CD14-positive monocyte (primary cell): ENCODE data around the gene LIM2. TPM values are rescaled to one million over a fixed set of nuclear protein-coding genes. Genes with fewer than 3 reads are reported as not detected.
A peak's percentile ranks its signal among the peaks of the same experiment; 100 is the strongest.

Experiments
- DNase-seq, 3 donors: peaks; one replicate each; pipeline ENCODE4 v3.0.0-alpha.2; 2011 to 2022
- H2AFZ ChIP-seq: 2 replicates; pipeline ENCODE4 v1.6.0; 2012; ENCODE audit warnings: mild to moderate bottlenecking, low read depth, low read length, inconsistent platforms; ENCODE audit not compliant: insufficient read depth, poor library complexity, severe bottlenecking
- H3K27ac ChIP-seq, 2 donors: 1 replicate in 1 of 2; 2 replicates in 1 of 2; pipeline ENCODE4 v1.5.1; 2012 to 2013; ENCODE audit warnings: low read length in 2 of 2, control low read depth in 1 of 2, inconsistent platforms in 1 of 2, low read depth in 1 of 2, mild to moderate bottlenecking in 1 of 2
- H3K27me3 ChIP-seq, 2 donors: one replicate each; pipeline versions ENCODE4 v1.6.0 to v1.6.1; 2011 to 2013; ENCODE audit warnings: low read length in 2 of 2; ENCODE audit not compliant: control insufficient read depth in 2 of 2, insufficient read depth in 2 of 2
- H3K36me3 ChIP-seq, 2 donors: replicated peaks in 1 of 2; 1 replicate in 1 of 2; 2 replicates in 1 of 2; pipeline versions ENCODE4 v1.5.1 to v1.6.1; 2012 to 2013; ENCODE audit warnings: low read length in 2 of 2, control low read depth in 1 of 2, inconsistent platforms in 1 of 2, mild to moderate bottlenecking in 1 of 2; ENCODE audit not compliant: insufficient read depth in 2 of 2, control insufficient read depth in 1 of 2
- H3K4me1 ChIP-seq, 2 donors: 1 replicate in 1 of 2; 2 replicates in 1 of 2; pipeline versions ENCODE4 v1.5.1 to v1.6.1; 2012 to 2013; ENCODE audit warnings: low read length in 2 of 2, control low read depth in 1 of 2, inconsistent platforms in 1 of 2, mild to moderate bottlenecking in 1 of 2, moderate library complexity in 1 of 2; ENCODE audit not compliant: insufficient read depth in 2 of 2, control insufficient read depth in 1 of 2
- H3K4me2 ChIP-seq: replicated peaks from 2 replicates; pipeline ENCODE3; 2012; ENCODE audit warnings: low read length, moderate library complexity, mild to moderate bottlenecking; ENCODE audit not compliant: poor library complexity, severe bottlenecking; ENCODE audit errors: extremely low read depth
- H3K4me3 ChIP-seq, 3 experiments: fragments of 200-600 bp in 1 of 3; sonication (generic) in 1 of 3; replicated peaks in 1 of 3; 1 replicate in 2 of 3; 2 replicates in 1 of 3; pipeline ENCODE4 v1.5.1; 2011 to 2013; ENCODE audit warnings: low read length in 3 of 3, mild to moderate bottlenecking in 3 of 3, control low read depth in 2 of 3, low read depth in 2 of 3, inconsistent platforms in 1 of 3, moderate library complexity in 1 of 3
- H3K79me2 ChIP-seq: 2 replicates; pipeline ENCODE4 v1.6.0; 2012; ENCODE audit warnings: mild to moderate bottlenecking, control low read depth, inconsistent platforms, low read length, moderate library complexity; ENCODE audit not compliant: insufficient read depth
- H3K9ac ChIP-seq: 2 replicates; pipeline ENCODE4 v1.6.0; 2017; ENCODE audit warnings: low read length, mild to moderate bottlenecking; ENCODE audit not compliant: insufficient read depth, poor library complexity, severe bottlenecking
- H3K9me3 ChIP-seq, 2 donors: replicated peaks in 1 of 2; 1 replicate in 1 of 2; 2 replicates in 1 of 2; pipeline versions ENCODE4 v1.5.1 to v1.6.1; 2012 to 2013; ENCODE audit warnings: low read length in 2 of 2, control low read depth in 1 of 2; ENCODE audit not compliant: control insufficient read depth in 1 of 2, insufficient read depth in 1 of 2
- H4K20me1 ChIP-seq: 2 replicates; pipeline ENCODE4 v1.6.0; 2012; ENCODE audit warnings: mild to moderate bottlenecking, low read length, control low read depth, moderate library complexity; ENCODE audit not compliant: insufficient read depth
- H3K27ac Mint-ChIP-seq, 7 donors: one replicate each; pipeline ENCODE4 v1.8.0; 2020; ENCODE audit warnings: mild to moderate bottlenecking in 7 of 7, mixed read lengths in 7 of 7, moderate library complexity in 6 of 7, inconsistent platforms in 2 of 7
- H3K27me3 Mint-ChIP-seq, 3 donors: one replicate each; pipeline ENCODE4 v1.8.0; 2021 to 2022; ENCODE audit warnings: low read depth in 3 of 3, mild to moderate bottlenecking in 3 of 3, mixed read lengths in 3 of 3, moderate library complexity in 3 of 3, inconsistent platforms in 1 of 3
- H3K36me3 Mint-ChIP-seq, 2 donors: one replicate each; pipeline ENCODE4 v1.8.0; 2020; ENCODE audit warnings: mixed read lengths in 2 of 2, inconsistent platforms in 1 of 2, mild to moderate bottlenecking in 1 of 2
- H3K4me1 Mint-ChIP-seq: one replicate; pipeline ENCODE4 v1.8.0; 2020; ENCODE audit warnings: mild to moderate bottlenecking, mixed read lengths
- H3K4me3 Mint-ChIP-seq, 2 donors: one replicate each; pipeline ENCODE4 v1.8.0; 2020; ENCODE audit warnings: mild to moderate bottlenecking in 2 of 2, mixed read lengths in 2 of 2, moderate library complexity in 1 of 2
- H3K9me3 Mint-ChIP-seq, 7 donors: one replicate each; pipeline ENCODE4 v1.8.0; 2020 to 2022; ENCODE audit warnings: mixed read lengths in 7 of 7, mild to moderate bottlenecking in 6 of 7, moderate library complexity in 6 of 7, inconsistent platforms in 2 of 7
- CTCF ChIP-seq: fragments of 200-600 bp; IDR thresholded peaks from one replicate; pipeline ENCODE4 v1.8.0; 2022; ENCODE audit warnings: antibody characterized with exemption, mild to moderate bottlenecking
- WGBS: methylation state at CpG from one replicate; pipeline ENCODE4 v1.1.5; 2013; ENCODE audit warnings: missing lambda C conversion rate; ENCODE audit not compliant: insufficient coverage; 5-methylcytosine and 5-hydroxymethylcytosine counted together
- intact Hi-C, 2 donors: fragments of 100-400 bp; cut with micrococcal nuclease; formaldehyde crosslinking; loops; one replicate each; pipeline versions ENCODE4 v1.15.0 to v1.15.1; 2023
- polyA plus RNA-seq, 3 donors: library from polyadenylated mRNA; depleted of rRNA in 1 of 3; unstranded in 2 of 3; stranded (reverse) in 1 of 3; fragments of 300-500 nt in 2 of 3; fragments of >200 nt in 1 of 3; fragmentation: Illumina TruSeq in 2 of 3; gene quantifications; 1 replicate in 2 of 3; 2 replicates in 1 of 3; pipeline ENCODE4 v1.2.3, GENCODE V29; 2012 to 2021

The LIM2 gene
- polyA plus RNA-seq, 3 donors, result not detected

GRCh38 chr19:51389143-51389542, 1.4 kb upstream of the LIM2 start:
- no peak for DNase-seq
- H3K36me3 ChIP-seq, result no peaks in the 10 kb centered on the region
- Mint-ChIP-seq H3K27ac (peak overlapping the region in 1 of 7 donors; percentile 59), H3K27me3 (peaks cover 0 to 3% (median 1%) of the 10 kb centered on the region in 3 donors), H3K4me3 (no peak overlapping the region), H3K9me3 (no peaks in the 10 kb centered on the region), H3K36me3 (no peaks in the 10 kb centered on the region), H3K4me1 (peaks cover 23% of the 10 kb centered on the region)
- intact Hi-C loops, result no loop called here
- H3K27ac ChIP-seq, result no peak overlapping the region
- no peak overlapping the region for H3K4me3 ChIP-seq
- H3K9ac ChIP-seq, result no peak overlapping the region
- H4K20me1 ChIP-seq, result no peaks in the 10 kb centered on the region
- H3K27me3 ChIP-seq, result no peaks in the 10 kb centered on the region
- H2AFZ ChIP-seq, result no peak overlapping the region
- H3K4me2 ChIP-seq, result no peak overlapping the region
- H3K79me2 ChIP-seq, result no peaks in the 10 kb centered on the region
- no peaks in the 10 kb centered on the region for H3K9me3 ChIP-seq
- peaks cover 16 to 17% of the 10 kb centered on the region in 2 donors for H3K4me1 ChIP-seq
- 95% methylated on average over 11 of the region's 14 CpGs for WGBS
- TF ChIP-seq CTCF, result no peak

GRCh38 chr19:51386882-51387520, 773 bp downstream of the LIM2 start:
- H2AFZ ChIP-seq, result no peak overlapping the region
- no peak overlapping the region for H3K27ac ChIP-seq
- H3K4me1 Mint-ChIP-seq, result peaks cover 14% of the 10 kb centered on the region
- H3K4me1 ChIP-seq, result peaks cover 11 to 12% of the 10 kb centered on the region in 2 donors
- intact Hi-C loops, result no loop called here
- H3K36me3 ChIP-seq, result no peaks in the 10 kb centered on the region
- no peak overlapping the region for H3K4me2 ChIP-seq
- no peaks in the 10 kb centered on the region for H3K27me3 ChIP-seq
- peaks cover 0 to 3% (median 1%) of the 10 kb centered on the region in 3 donors for H3K27me3 Mint-ChIP-seq
- H3K9me3 Mint-ChIP-seq, result peaks cover 0 to 2% (median under 1%) of the 10 kb centered on the region in 7 donors
- no peaks in the 10 kb centered on the region for H4K20me1 ChIP-seq
- H3K79me2 ChIP-seq, result no peaks in the 10 kb centered on the region
- H3K4me3 Mint-ChIP-seq, result peak overlapping the region in 1 of 2 donors; percentile 37
- DNase-seq, result no peak
- no peak overlapping the region for H3K9ac ChIP-seq
- no peaks in the 10 kb centered on the region for H3K36me3 Mint-ChIP-seq
- no peaks in the 10 kb centered on the region for H3K9me3 ChIP-seq
- no peak overlapping the region for H3K4me3 ChIP-seq
- TF ChIP-seq CTCF, result no peak
- WGBS, result 94% methylated on average over 14 of the region's 14 CpGs
- H3K27ac Mint-ChIP-seq, result peak overlapping the region in 1 of 7 donors; percentile 62
